ENCODE results near the gene NBL1. TPM values are rescaled to one million over a fixed set of nuclear protein-coding genes. Genes with fewer than 3 reads are reported as not detected.

The NBL1 gene
- total and polyA plus RNA-seq, 10 of the 15 experiments (the other 5 are each of a cell fraction or from before 2014, with no cell fraction given), result 0.13 to 2.4 (median 0.81) TPM; not detected in 1

DNA sequence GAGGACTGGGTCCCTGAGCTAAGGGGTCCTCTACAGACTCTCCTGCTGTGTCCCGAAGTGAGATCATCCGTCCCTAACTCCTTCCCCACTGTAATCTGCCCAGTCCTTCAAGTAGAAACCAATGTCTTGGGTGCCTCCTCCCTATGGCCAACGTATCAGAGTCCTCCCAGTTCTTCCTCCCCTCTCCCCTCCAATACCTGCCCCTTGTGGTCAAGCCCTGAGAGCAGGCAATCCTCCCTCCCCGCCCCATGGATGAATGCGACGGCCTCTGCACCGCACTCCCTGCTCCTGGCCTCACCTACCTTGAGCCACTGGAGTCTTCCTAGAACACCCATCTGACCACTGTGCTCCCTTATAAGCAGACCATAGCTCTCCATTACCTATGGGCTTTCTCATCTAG, 51.7 kb downstream of the NBL1 start:
- WGBS (ENCODE audit: insufficient coverage, insufficient replicate concordance, low lambda C conversion rate, missing lambda C conversion rate), result 88% methylated on average over 7 of the region's 7 CpGs
- in situ Hi-C loops (cut with MboI), result no loop called here
- Histone ChIP-seq H3K4me2 (ENCODE audit: control insufficient read depth, insufficient read depth) (no peak overlapping the region), H2AFZ (ENCODE audit: control insufficient read depth, low read depth, low read length) (no peak overlapping the region), H3K27ac (ENCODE audit: control insufficient read depth, insufficient read depth) (no peak overlapping the region), H3K9ac (ENCODE audit: control insufficient read depth, insufficient read depth, low read length) (no peak overlapping the region), H3K36me3 (ENCODE audit: control insufficient read depth in 2 of 2, insufficient read depth in 2 of 2, low read length in 1 of 2) (peaks cover 3 to 8% of the 10 kb centered on the region in 2 experiments; a peak in 2 of 4 replicates), H3K4me3 (no peak overlapping the region), H4K20me1 (ENCODE audit: control insufficient read depth, insufficient read depth) (no peaks in the 10 kb centered on the region), H3K79me2 (ENCODE audit: control insufficient read depth, insufficient read depth, low read length) (no peaks in the 10 kb centered on the region), H3K27me3 (replicated peaks in 1 of 2; ENCODE audit: control insufficient read depth in 2 of 2, insufficient read depth in 2 of 2, low read length in 1 of 2) (no peaks in the 10 kb centered on the region), H3K9me3 (replicated peaks; ENCODE audit: control insufficient read depth, insufficient read depth, low read length) (peaks cover 6% of the 10 kb centered on the region; the same call in 2 of the 3 replicates), H3K4me1 (ENCODE audit: control insufficient read depth, insufficient read depth, low read length) (peaks cover 3% of the 10 kb centered on the region)
- ATAC-seq, result no peak
- no peak for DNase-seq (ENCODE audit: low read depth, low spot score)
- no peak for FAIRE-seq
- intact Hi-C loops (cut with micrococcal nuclease; ENCODE audit: unreplicated experiment), result no loop called here
- ChIA-PET POLR2A (interaction anchor here (0.5 kb wide), 1 partner anchor 22 kb away, joined by 3 read pairs; no protein-coding TSS in a partner anchor), SMC1A (ENCODE audit: uncharacterized antibody, unreplicated experiment) (no interaction called here), RAD21 (ENCODE audit: unreplicated experiment) (no interaction called here), CTCF (interaction anchor here (1.9 kb wide), 1 partner anchor 34 kb away, joined by 11 read pairs; no protein-coding TSS in a partner anchor)
- no peak for TF ChIP-seq RBBP5 (conservative IDR thresholded peaks at IDR 0.05)
- TF ChIP-seq TCF12 (IDR thresholded peaks at IDR 0.05; ENCODE audit: low read depth, low read length), result no peak
- TF ChIP-seq, protein P1, sequence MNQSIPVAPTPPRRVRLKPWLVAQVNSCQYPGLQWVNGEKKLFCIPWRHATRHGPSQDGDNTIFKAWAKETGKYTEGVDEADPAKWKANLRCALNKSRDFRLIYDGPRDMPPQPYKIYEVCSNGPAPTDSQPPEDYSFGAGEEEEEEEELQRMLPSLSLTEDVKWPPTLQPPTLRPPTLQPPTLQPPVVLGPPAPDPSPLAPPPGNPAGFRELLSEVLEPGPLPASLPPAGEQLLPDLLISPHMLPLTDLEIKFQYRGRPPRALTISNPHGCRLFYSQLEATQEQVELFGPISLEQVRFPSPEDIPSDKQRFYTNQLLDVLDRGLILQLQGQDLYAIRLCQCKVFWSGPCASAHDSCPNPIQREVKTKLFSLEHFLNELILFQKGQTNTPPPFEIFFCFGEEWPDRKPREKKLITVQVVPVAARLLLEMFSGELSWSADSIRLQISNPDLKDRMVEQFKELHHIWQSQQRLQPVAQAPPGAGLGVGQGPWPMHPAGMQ (IDR thresholded peaks at IDR 0.05; ENCODE audit: borderline replicate concordance), result no peak
- TF ChIP-seq JUND (IDR thresholded peaks at IDR 0.05; ENCODE audit: low read depth, low read length), result no peak
- TF ChIP-seq ZZZ3 (IDR thresholded peaks at IDR 0.05; ENCODE audit: control insufficient read depth, insufficient read length, low read depth), result no peak
- TF ChIP-seq, protein P2, sequence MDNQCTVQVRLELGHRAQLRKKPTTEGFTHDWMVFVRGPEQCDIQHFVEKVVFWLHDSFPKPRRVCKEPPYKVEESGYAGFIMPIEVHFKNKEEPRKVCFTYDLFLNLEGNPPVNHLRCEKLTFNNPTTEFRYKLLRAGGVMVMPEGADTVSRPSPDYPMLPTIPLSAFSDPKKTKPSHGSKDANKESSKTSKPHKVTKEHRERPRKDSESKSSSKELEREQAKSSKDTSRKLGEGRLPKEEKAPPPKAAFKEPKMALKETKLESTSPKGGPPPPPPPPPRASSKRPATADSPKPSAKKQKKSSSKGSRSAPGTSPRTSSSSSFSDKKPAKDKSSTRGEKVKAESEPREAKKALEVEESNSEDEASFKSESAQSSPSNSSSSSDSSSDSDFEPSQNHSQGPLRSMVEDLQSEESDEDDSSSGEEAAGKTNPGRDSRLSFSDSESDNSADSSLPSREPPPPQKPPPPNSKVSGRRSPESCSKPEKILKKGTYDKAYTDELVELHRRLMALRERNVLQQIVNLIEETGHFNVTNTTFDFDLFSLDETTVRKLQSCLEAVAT (IDR thresholded peaks at IDR 0.05), result no peak
- TF ChIP-seq, protein P3, sequence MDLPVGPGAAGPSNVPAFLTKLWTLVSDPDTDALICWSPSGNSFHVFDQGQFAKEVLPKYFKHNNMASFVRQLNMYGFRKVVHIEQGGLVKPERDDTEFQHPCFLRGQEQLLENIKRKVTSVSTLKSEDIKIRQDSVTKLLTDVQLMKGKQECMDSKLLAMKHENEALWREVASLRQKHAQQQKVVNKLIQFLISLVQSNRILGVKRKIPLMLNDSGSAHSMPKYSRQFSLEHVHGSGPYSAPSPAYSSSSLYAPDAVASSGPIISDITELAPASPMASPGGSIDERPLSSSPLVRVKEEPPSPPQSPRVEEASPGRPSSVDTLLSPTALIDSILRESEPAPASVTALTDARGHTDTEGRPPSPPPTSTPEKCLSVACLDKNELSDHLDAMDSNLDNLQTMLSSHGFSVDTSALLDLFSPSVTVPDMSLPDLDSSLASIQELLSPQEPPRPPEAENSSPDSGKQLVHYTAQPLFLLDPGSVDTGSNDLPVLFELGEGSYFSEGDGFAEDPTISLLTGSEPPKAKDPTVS (IDR thresholded peaks at IDR 0.05; ENCODE audit: low read depth, low read length), result no peak
- no peak for TF ChIP-seq IKZF1 (conservative IDR thresholded peaks at IDR 0.05)
- no TSS peak for BruUV-seq (replicated peaks)

Measured in GM12878 (cell line).